Testis (tissue), 2 donors: ENCODE data around the gene PCSK2.

Experiments used
- POLR2A ChIP-seq: fragments of 450-650 bp; IDR thresholded peaks from one replicate; pipeline ENCODE4 v1.6.1; 2017; ENCODE audit warnings: antibody characterized with exemption, mild to moderate bottlenecking, moderate library complexity
- TF ChIP-seq, protein P1 (sequence below), 3 experiments: fragments of 450-650 bp in 2 of 3; fragments of 200-600 bp in 1 of 3; sonication (generic) in 1 of 3; IDR thresholded peaks; one replicate each; pipeline ENCODE4 v1.5.1; 2016 to 2019; ENCODE audit warnings: antibody characterized with exemption in 3 of 3, mild to moderate bottlenecking in 2 of 3, moderate library complexity in 1 of 3

DNA sequence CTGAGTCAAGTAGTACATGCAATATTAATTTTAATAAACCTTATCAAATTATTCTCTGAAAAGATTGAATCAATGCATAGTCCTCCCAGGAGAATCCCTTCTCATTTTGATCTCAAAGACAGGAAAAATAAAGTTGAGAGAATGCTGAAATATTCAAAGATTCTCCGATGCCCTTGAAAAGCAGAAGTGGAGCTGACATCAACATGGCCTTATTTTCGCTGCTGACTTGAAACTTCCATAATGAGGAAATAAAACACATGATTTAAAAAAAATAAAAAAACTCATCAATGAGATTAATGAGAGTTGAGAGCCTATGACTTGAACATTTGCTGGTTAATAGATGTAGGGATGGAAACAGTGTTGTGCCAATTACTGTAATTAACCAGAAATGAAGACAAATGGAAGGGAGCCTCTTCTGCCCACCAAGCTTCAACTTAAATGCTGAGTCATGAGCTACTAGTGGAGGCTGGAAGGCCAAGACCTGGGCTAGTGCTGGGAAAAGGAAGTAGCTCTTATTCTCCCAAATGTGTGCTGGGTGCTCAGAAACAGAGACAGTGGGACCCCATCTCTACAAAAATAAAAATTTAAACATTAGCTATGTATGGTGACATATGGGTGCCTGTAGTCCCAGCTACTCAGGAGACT lies 164.4 kb downstream of the PCSK2 start:
- TF ChIP-seq POLR2A = no peak
- TF ChIP-seq, protein P1, sequence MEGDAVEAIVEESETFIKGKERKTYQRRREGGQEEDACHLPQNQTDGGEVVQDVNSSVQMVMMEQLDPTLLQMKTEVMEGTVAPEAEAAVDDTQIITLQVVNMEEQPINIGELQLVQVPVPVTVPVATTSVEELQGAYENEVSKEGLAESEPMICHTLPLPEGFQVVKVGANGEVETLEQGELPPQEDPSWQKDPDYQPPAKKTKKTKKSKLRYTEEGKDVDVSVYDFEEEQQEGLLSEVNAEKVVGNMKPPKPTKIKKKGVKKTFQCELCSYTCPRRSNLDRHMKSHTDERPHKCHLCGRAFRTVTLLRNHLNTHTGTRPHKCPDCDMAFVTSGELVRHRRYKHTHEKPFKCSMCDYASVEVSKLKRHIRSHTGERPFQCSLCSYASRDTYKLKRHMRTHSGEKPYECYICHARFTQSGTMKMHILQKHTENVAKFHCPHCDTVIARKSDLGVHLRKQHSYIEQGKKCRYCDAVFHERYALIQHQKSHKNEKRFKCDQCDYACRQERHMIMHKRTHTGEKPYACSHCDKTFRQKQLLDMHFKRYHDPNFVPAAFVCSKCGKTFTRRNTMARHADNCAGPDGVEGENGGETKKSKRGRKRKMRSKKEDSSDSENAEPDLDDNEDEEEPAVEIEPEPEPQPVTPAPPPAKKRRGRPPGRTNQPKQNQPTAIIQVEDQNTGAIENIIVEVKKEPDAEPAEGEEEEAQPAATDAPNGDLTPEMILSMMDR (IDR thresholded peaks at IDR 0.05) = no peak
